HepG2 (cell line): ENCODE results near the gene AGAP3. TPM values are rescaled to one million over a fixed set of nuclear protein-coding genes. Genes with fewer than 3 reads are reported as not detected.
A peak's percentile ranks its signal among the peaks of the same experiment; 100 is the strongest.

Experiments used
- ATAC-seq: fragments of 200-7000 bp; cut with Tn5 transposase; 3 replicates; pipeline ENCODE4 v1.9.1; 2020; ENCODE audit warnings: mild to moderate bottlenecking, moderate library complexity
- BruUV-seq: library from RNA; stranded (reverse); fragments of 400-500 nt; replicated peaks from 2 replicates; lab custom pipeline; 2021; lab: Mats Ljungman, UMichigan
- CTCF ChIA-PET: fragments of 300-600 bp; formaldehyde crosslinking; extraction: SDS; loops from one replicate; lab custom pipeline; 2021; ENCODE audit warnings: low total read pairs, inconsistent platforms, low intra/inter-chr PET ratio; lab: Yijun Ruan, JAX
- POLR2A ChIA-PET: fragments of 350-600 bp; sonication (Branson Sonifier 250); formaldehyde crosslinking; loops from one replicate; lab custom pipeline; 2020; ENCODE audit warnings: antibody characterized with exemption, inconsistent platforms; lab: Yijun Ruan, JAX
- DNase-seq: peaks from one replicate; pipeline ENCODE4 v3.0.0-alpha.2; 2015; ENCODE audit warnings: low spot score
- FAIRE-seq: peaks from 3 replicates; lab custom pipeline; 2011; peaks lifted over from hg19 to GRCh38; lab: Jason Lieb, UNC
- H2AFZ ChIP-seq: one replicate; pipeline ENCODE4 v1.6.1; 2011; ENCODE audit warnings: low read length, inconsistent platforms
- H3K27ac ChIP-seq: fragments of 300-600 bp; 3 replicates; pipeline ENCODE4 v1.8.0; 2011; ENCODE audit warnings: mixed run types, mild to moderate bottlenecking, mixed read lengths, low read length, inconsistent platforms; ENCODE audit not compliant: insufficient read depth; ENCODE audit errors: extremely low read length
- H3K27me3 ChIP-seq, 2 experiments: fragments of 200-600 bp in 1 of 2; 2 replicates in 1 of 2; 3 replicates in 1 of 2; pipeline versions ENCODE4 v1.6.0 to v1.8.0; 2011; ENCODE audit warnings: low read length in 2 of 2, mild to moderate bottlenecking in 2 of 2, moderate library complexity in 2 of 2, inconsistent platforms in 1 of 2; ENCODE audit not compliant: insufficient read depth in 2 of 2, control insufficient read depth in 1 of 2
- H3K36me3 ChIP-seq, 2 experiments: fragments of 200-600 bp in 1 of 2; replicated peaks in 1 of 2; 2 replicates in 1 of 2; 3 replicates in 1 of 2; pipeline versions ENCODE4 v1.5.1 to v1.8.0; 2011; ENCODE audit warnings: low read length in 2 of 2, inconsistent platforms in 1 of 2; ENCODE audit not compliant: insufficient read depth in 2 of 2, control insufficient read depth in 1 of 2
- H3K4me1 ChIP-seq: 2 replicates; pipeline ENCODE4 v1.5.1; 2012; ENCODE audit warnings: low read length, inconsistent platforms; ENCODE audit not compliant: insufficient read depth
- H3K4me2 ChIP-seq: 2 replicates; pipeline ENCODE4 v1.6.0; 2011; ENCODE audit warnings: low read depth, low read length, inconsistent platforms
- H3K4me3 ChIP-seq, 3 experiments: fragments of 200-600 bp in 1 of 3; sonication (generic), shearing (Covaris generic) in 1 of 3; replicated peaks in 1 of 3; 2 replicates each; pipeline ENCODE4 v1.5.1; 2011 to 2016; ENCODE audit warnings: low read length in 3 of 3, inconsistent platforms in 2 of 3, low read depth in 2 of 3, mild to moderate bottlenecking in 2 of 3, control low read depth in 1 of 3, mixed read lengths in 1 of 3; ENCODE audit not compliant: insufficient read depth in 1 of 3
- H3K79me2 ChIP-seq: one replicate; pipeline ENCODE4 v1.6.1; 2011; ENCODE audit warnings: low read length, inconsistent platforms; ENCODE audit not compliant: insufficient read depth
- H3K9ac ChIP-seq: 2 replicates; pipeline ENCODE4 v1.6.0; 2011; ENCODE audit warnings: mild to moderate bottlenecking, low read depth, low read length, inconsistent platforms; ENCODE audit not compliant: insufficient read depth
- H3K9me3 ChIP-seq: 2 replicates; pipeline ENCODE4 v1.5.1; 2012; ENCODE audit warnings: mild to moderate bottlenecking, low read length
- H4K20me1 ChIP-seq: 2 replicates; pipeline ENCODE4 v1.6.0; 2011; ENCODE audit warnings: inconsistent platforms, mild to moderate bottlenecking, low read length, moderate library complexity; ENCODE audit not compliant: insufficient read depth
- ARNT ChIP-seq: fragments of 450-650 bp; IDR thresholded peaks from 2 replicates; pipeline ENCODE4 v1.6.1; 2017
- BCL3 ChIP-seq: sonication (generic); formaldehyde crosslinking; IDR thresholded peaks from 2 replicates; pipeline ENCODE4 v1.5.1; 2020; ENCODE audit warnings: mild to moderate bottlenecking, missing genetic modification reagents, moderate library complexity
- BCL6 ChIP-seq: IDR thresholded peaks from 2 replicates; pipeline ENCODE4 v1.6.1; 2016; ENCODE audit warnings: missing genetic modification reagents, missing compliant biosample characterization
- CBFB ChIP-seq: sonication (generic); formaldehyde crosslinking; IDR thresholded peaks from 2 replicates; pipeline ENCODE4 v1.4.0; 2020; ENCODE audit warnings: missing genetic modification reagents
- GABPB1 ChIP-seq: IDR thresholded peaks from 2 replicates; pipeline ENCODE4 v1.6.1; 2016; ENCODE audit warnings: mild to moderate bottlenecking, missing genetic modification reagents, moderate library complexity, missing compliant biosample characterization
- ISX ChIP-seq: sonication (generic); formaldehyde crosslinking; conservative IDR thresholded peaks from 2 replicates; pipeline ENCODE4 v1.5.0; 2020; ENCODE audit warnings: missing genetic modification reagents
- KDM5B ChIP-seq: sonication (generic); formaldehyde crosslinking; IDR thresholded peaks from 2 replicates; pipeline ENCODE4 v1.4.0; 2020; ENCODE audit warnings: missing genetic modification reagents, mild to moderate bottlenecking, borderline replicate concordance
- MZF1 ChIP-seq: sonication (generic); formaldehyde crosslinking; IDR thresholded peaks from 2 replicates; pipeline ENCODE4 v1.8.1; 2023; ENCODE audit warnings: mild to moderate bottlenecking, missing genetic modification reagents, borderline replicate concordance
- NRL ChIP-seq: sonication (generic); formaldehyde crosslinking; IDR thresholded peaks from 2 replicates; pipeline ENCODE4 v1.5.0; 2020; ENCODE audit warnings: missing genetic modification reagents, mild to moderate bottlenecking, moderate library complexity, borderline replicate concordance
- RFX3 ChIP-seq: IDR thresholded peaks from 2 replicates; pipeline ENCODE4 v1.6.1; 2016; ENCODE audit warnings: missing biosample characterization, missing genetic modification reagents
- RFXANK ChIP-seq: IDR thresholded peaks from 2 replicates; pipeline ENCODE4 v1.6.1; 2016
- SMAD9 ChIP-seq: sonication (generic); formaldehyde crosslinking; IDR thresholded peaks from 2 replicates; pipeline ENCODE4 v1.5.1; 2020; ENCODE audit warnings: mild to moderate bottlenecking, missing genetic modification reagents
- TAF1 ChIP-seq: sonication (generic); formaldehyde crosslinking; IDR thresholded peaks from 2 replicates; pipeline ENCODE4 v1.4.0; 2020; ENCODE audit warnings: missing genetic modification reagents
- TOE1 ChIP-seq: sonication (generic); formaldehyde crosslinking; IDR thresholded peaks from 2 replicates; pipeline ENCODE4 v1.4.0; 2020; ENCODE audit warnings: mild to moderate bottlenecking, missing genetic modification reagents
- ZMYM4 ChIP-seq: sonication (generic); formaldehyde crosslinking; IDR thresholded peaks from 2 replicates; pipeline ENCODE4 v1.8.1; 2023; ENCODE audit warnings: mild to moderate bottlenecking, missing genetic modification reagents
- ZNF205 ChIP-seq: IDR thresholded peaks from 2 replicates; pipeline ENCODE4 v1.6.1; 2018; ENCODE audit warnings: missing biosample characterization, missing genetic modification reagents
- ZNF263 ChIP-seq: sonication (generic); formaldehyde crosslinking; IDR thresholded peaks from 2 replicates; pipeline ENCODE4 v1.4.0; 2020; ENCODE audit warnings: missing genetic modification reagents
- ZNF296 ChIP-seq: sonication (generic); formaldehyde crosslinking; conservative IDR thresholded peaks from 2 replicates; pipeline ENCODE4 v1.5.0; 2020; ENCODE audit warnings: mild to moderate bottlenecking, missing genetic modification reagents
- ZNF329 ChIP-seq: sonication (generic); formaldehyde crosslinking; IDR thresholded peaks from 2 replicates; pipeline ENCODE4 v1.9.0; 2021; ENCODE audit warnings: low read depth, mild to moderate bottlenecking, missing genetic modification reagents
- ZNF674 ChIP-seq: sonication (generic); formaldehyde crosslinking; IDR thresholded peaks from 2 replicates; pipeline ENCODE4 v1.5.0; 2020; ENCODE audit warnings: low read depth, mild to moderate bottlenecking, missing genetic modification reagents
- ZNF724P ChIP-seq: sonication (generic); formaldehyde crosslinking; IDR thresholded peaks from 2 replicates; pipeline ENCODE4 v1.8.0; 2022; ENCODE audit warnings: missing genetic modification reagents, borderline replicate concordance
- ZNF841 ChIP-seq: sonication (generic); formaldehyde crosslinking; IDR thresholded peaks from 2 replicates; pipeline ENCODE4 v1.8.1; 2023; ENCODE audit warnings: missing genetic modification reagents, borderline replicate concordance
- ZSCAN21 ChIP-seq: sonication (generic); formaldehyde crosslinking; IDR thresholded peaks from 2 replicates; pipeline ENCODE4 v1.8.0; 2022; ENCODE audit warnings: mild to moderate bottlenecking, missing genetic modification reagents, moderate library complexity, borderline replicate concordance
- ZSCAN29 ChIP-seq: sonication (generic); formaldehyde crosslinking; conservative IDR thresholded peaks from 2 replicates; pipeline ENCODE4 v1.4.0; 2020; ENCODE audit warnings: mild to moderate bottlenecking, missing genetic modification reagents
- WGBS: methylation state at CpG from one replicate; pipeline ENCODE4 v1.1.6; 2017; ENCODE audit warnings: low lambda C conversion rate; 5-methylcytosine and 5-hydroxymethylcytosine counted together
- in situ Hi-C: cut with HindIII; loops from 2 replicates; pipeline ENCODE4 v1.10.0; 2017; ENCODE audit warnings: low pct_unique_long_range_greater_than_20kb; ENCODE audit not compliant: extremely low pct_ligation_motif_present
- intact Hi-C: fragments of 100-400 bp; cut with micrococcal nuclease; formaldehyde crosslinking; loops from one replicate; pipeline ENCODE4 v1.10.0; 2022; ENCODE audit not compliant: unreplicated experiment
- polyA plus RNA-seq, 8 experiments: library from polyadenylated mRNA; depleted of rRNA in 3 of 8; stranded (reverse) in 7 of 8; unstranded in 1 of 8; fragments of >200 nt; fragmentation: Illumina TruSeq in 4 of 8; extraction: Trizol in 4 of 8; gene quantifications; 2 replicates each; pipeline versions ENCODE4 v1.2.1 to v1.2.3, GENCODE V29; 2011 to 2016; ENCODE audit warnings: low read depth in 4 of 8, missing spikeins in 1 of 8, mixed read lengths in 1 of 8; ENCODE audit not compliant: insufficient read depth in 1 of 8
- total RNA-seq, 5 experiments: library from RNA; depleted of rRNA; stranded (reverse); fragments of >200 nt; fragmentation: Illumina TruSeq; extraction: Trizol; gene quantifications; 2 replicates each; pipeline ENCODE4 v1.2.3, GENCODE V29; 2016; ENCODE audit warnings: low read depth in 1 of 5

The AGAP3 gene
- total and polyA plus RNA-seq, 2 of the 13 experiments (the other 11 are each of a cell fraction or from before 2014, with no cell fraction given): 31.3 to 61.4 TPM

GRCh38 chr7:151057989-151058780, 28.1 kb upstream of the AGAP3 start:
- CTCF ChIA-PET: no interaction called here
- intact Hi-C loops: loop anchor here (1.0 to 2.0 kb wide), 3 partner anchors 29 to 53 kb away; partner anchors contain the start of genes ABCB8 and AGAP3
- TF ChIP-seq ARNT: no peak
- TF ChIP-seq ZMYM4 (CRISPR knock-in tag): no peak
- no peak for TF ChIP-seq ZNF296
- peak; percentile 74 for TF ChIP-seq ZNF263 (CRISPR knock-in tag)
- TF ChIP-seq ZNF329 (CRISPR knock-in tag): no peak
- no peak for TF ChIP-seq ISX (CRISPR knock-in tag)
- TF ChIP-seq BCL3 (CRISPR knock-in tag): no peak
- no peak for TF ChIP-seq TOE1
- TF ChIP-seq RFXANK (CRISPR knock-in tag): no peak; the same call in 1 of the 2 replicates
- no peak for TF ChIP-seq ZNF205 (CRISPR knock-in tag)
- TF ChIP-seq GABPB1 (CRISPR knock-in tag): peak; percentile 97
- TF ChIP-seq ZSCAN21 (CRISPR knock-in tag): no peak
- no peak; the same call in 1 of the 2 replicates for TF ChIP-seq ZNF724P (CRISPR knock-in tag)
- TF ChIP-seq BCL6 (CRISPR knock-in tag): no peak
- no peak; the same call in 1 of the 2 replicates for TF ChIP-seq KDM5B (CRISPR knock-in tag)
- peak; percentile 52; the same call in 1 of the 2 replicates for TF ChIP-seq TAF1 (CRISPR knock-in tag)
- TF ChIP-seq MZF1: no peak
- peak; percentile 5; the same call in 1 of the 2 replicates for TF ChIP-seq ZNF674 (CRISPR knock-in tag)
- no peak for TF ChIP-seq CBFB (CRISPR knock-in tag)
- no peak for TF ChIP-seq RFX3 (CRISPR knock-in tag)
- TF ChIP-seq NRL: no peak
- no peak for TF ChIP-seq ZNF841 (CRISPR knock-in tag)
- no peak for TF ChIP-seq SMAD9 (CRISPR knock-in tag)
- no peak for TF ChIP-seq ZSCAN29

More at GRCh38 chr7:151057989-151058780, 28.1 kb upstream of the AGAP3 start:
- in situ Hi-C loops: no loop called here
- Histone ChIP-seq H3K27me3 (no peaks in the 10 kb centered on the region; a peak in 1 of 5 replicates), H3K9ac (peak overlapping the region; percentile 87), H3K4me2 (peak overlapping the region; percentile 98), H2AFZ (no peak overlapping the region), H3K79me2 (peaks cover 14% of the 10 kb centered on the region), H3K4me3 (peak overlapping the region; percentile 69 to 92 (median 90)), H3K27ac (peak overlapping the region; percentile 86), H3K4me1 (peaks cover 42% of the 10 kb centered on the region), H3K36me3 (0 out of 5 replicates have a peak, but pooled peaks cover 0 to 2% of the 10 kb centered on the region in 2 experiments), H3K9me3 (no peaks in the 10 kb centered on the region), H4K20me1 (no peaks in the 10 kb centered on the region)
- WGBS: 3% methylated on average over 12 of the region's 46 CpGs
- POLR2A ChIA-PET: interaction anchor here (0.8 to 2.0 kb wide), 7 partner anchors 18 to 49 kb away, joined by 3 to 8 read pairs (median 5); partner anchors contain the start of genes ABCB8, AGAP3, FASTK and TMUB1
- ATAC-seq: peak; percentile 79
- peak; percentile 97 for FAIRE-seq
- TSS peak; percentile 79 for BruUV-seq
- DNase-seq: peak; percentile 99
